HEK293 (cell line): Measurements from ENCODE around the gene EIF4B.
A peak's percentile ranks its signal among the peaks of the same experiment; 100 is the strongest.

Source experiments
- CTCF ChIA-PET: fragments of 350-600 bp; formaldehyde crosslinking; extraction: SDS; loops from one replicate; lab custom pipeline; 2021; ENCODE audit warnings: antibody characterized with exemption; lab: Yijun Ruan, JAX
- POLR2A ChIA-PET: fragments of 300-600 bp; formaldehyde crosslinking; extraction: SDS; loops from one replicate; lab custom pipeline; 2020; ENCODE audit warnings: antibody characterized with exemption, inconsistent platforms; lab: Yijun Ruan, JAX
- H3K27ac ChIP-seq: fragments of 200-500 bp; sonication (Bioruptor generic); 2 replicates; pipeline ENCODE4 v1.5.1; 2014; ENCODE audit warnings: low read depth, low read length, control low read depth, inconsistent platforms; ENCODE audit errors: extremely low read depth
- H3K36me3 ChIP-seq, 2 experiments: fragments of 200-500 bp in 1 of 2; sonication (Bioruptor generic) in 1 of 2; 1 replicate in 1 of 2; 2 replicates in 1 of 2; pipeline ENCODE4 v1.5.1; 2014 to 2017; ENCODE audit warnings: inconsistent platforms in 2 of 2, low read length in 2 of 2; ENCODE audit not compliant: control insufficient read depth in 2 of 2, insufficient read depth in 1 of 2
- H3K4me1 ChIP-seq: fragments of 200-500 bp; sonication (Bioruptor generic); 2 replicates; pipeline ENCODE4 v1.5.1; 2014; ENCODE audit warnings: mild to moderate bottlenecking, low read length, inconsistent platforms; ENCODE audit not compliant: control insufficient read depth, insufficient read depth
- H3K4me3 ChIP-seq: 2 replicates; pipeline ENCODE4 v1.5.1; 2011; ENCODE audit warnings: low read depth, mild to moderate bottlenecking, control low read depth, low read length, moderate library complexity
- H3K9me3 ChIP-seq: fragments of 200-500 bp; sonication (Bioruptor generic); 2 replicates; pipeline ENCODE4 v1.5.1; 2014; ENCODE audit warnings: low read depth, low read length, inconsistent platforms; ENCODE audit not compliant: control insufficient read depth, insufficient read depth
- GLIS1 ChIP-seq: fragments of 450-650 bp; formaldehyde crosslinking; IDR thresholded peaks from 2 replicates; pipeline ENCODE4 v1.5.1; 2016; ENCODE audit warnings: missing biosample characterization, missing genetic modification characterization
- PRDM1 ChIP-seq: fragments of 450-650 bp; formaldehyde crosslinking; IDR thresholded peaks from 2 replicates; pipeline ENCODE4; 2016; ENCODE audit warnings: missing biosample characterization, missing genetic modification characterization
- PRDM10 ChIP-seq: fragments of 450-650 bp; formaldehyde crosslinking; IDR thresholded peaks from 2 replicates; pipeline ENCODE4 v1.5.1; 2016; ENCODE audit warnings: missing biosample characterization, missing genetic modification characterization
- ZBTB10 ChIP-seq: fragments of 450-650 bp; formaldehyde crosslinking; IDR thresholded peaks from 2 replicates; pipeline ENCODE4 v1.5.1; 2016; ENCODE audit warnings: missing biosample characterization, missing genetic modification characterization
- ZBTB26 ChIP-seq: fragments of 450-650 bp; formaldehyde crosslinking; optimal IDR thresholded peaks from 2 replicates; pipeline ENCODE3; 2016; ENCODE audit warnings: missing biosample characterization, mild to moderate bottlenecking, missing genetic modification characterization
- ZIC2 ChIP-seq: fragments of 450-650 bp; formaldehyde crosslinking; IDR thresholded peaks from 2 replicates; pipeline ENCODE4 v1.5.1; 2016; ENCODE audit warnings: missing biosample characterization, missing genetic modification characterization
- ZNF645 ChIP-seq: fragments of 450-650 bp; formaldehyde crosslinking; IDR thresholded peaks from 2 replicates; pipeline ENCODE4; 2016; ENCODE audit warnings: missing biosample characterization, missing genetic modification characterization
- ZNF664 ChIP-seq: fragments of 450-650 bp; formaldehyde crosslinking; IDR thresholded peaks from 2 replicates; pipeline ENCODE4 v1.5.1; 2016; ENCODE audit warnings: missing biosample characterization, missing genetic modification characterization
- ZNF701 ChIP-seq: fragments of 450-650 bp; formaldehyde crosslinking; IDR thresholded peaks from 2 replicates; pipeline ENCODE4 v1.5.1; 2016; ENCODE audit warnings: missing biosample characterization, missing genetic modification characterization
- ZNF777 ChIP-seq: fragments of 450-650 bp; formaldehyde crosslinking; IDR thresholded peaks from 2 replicates; pipeline ENCODE4 v1.5.1; 2017; ENCODE audit warnings: missing biosample characterization, missing genetic modification characterization, borderline replicate concordance
- ZNF791 ChIP-seq: fragments of 450-650 bp; formaldehyde crosslinking; IDR thresholded peaks from 2 replicates; pipeline ENCODE4 v1.5.1; 2016; ENCODE audit warnings: missing biosample characterization, missing genetic modification characterization
- ZNF837 ChIP-seq: fragments of 450-650 bp; formaldehyde crosslinking; IDR thresholded peaks from 2 replicates; pipeline ENCODE4 v1.5.1; 2016; ENCODE audit warnings: missing biosample characterization, missing genetic modification characterization

Gene EIF4B

GRCh38 chr12:52969828-52970569 is 36.3 kb upstream of the EIF4B start (continued):
- no peak for TF ChIP-seq ZBTB26 (tag by site-specific recombination)
- no peak for TF ChIP-seq ZNF837 (tag by site-specific recombination)
- no peak for TF ChIP-seq ZNF701 (tag by site-specific recombination)
- TF ChIP-seq ZNF664 (tag by site-specific recombination) = no peak
- TF ChIP-seq ZNF645 (tag by site-specific recombination) = no peak
- no peak for TF ChIP-seq ZNF777 (tag by site-specific recombination)

- no peaks in the 10 kb centered on the region for H3K9me3 ChIP-seq
- H3K27ac ChIP-seq = no peak overlapping the region; the same call in 1 of the 2 replicates
- peak; percentile 48 for TF ChIP-seq ZIC2 (tag by site-specific recombination)
- peak; percentile 10; the same call in 1 of the 2 replicates for TF ChIP-seq GLIS1 (tag by site-specific recombination)
- TF ChIP-seq ZBTB10 (tag by site-specific recombination) = no peak
- peak; percentile 78 for TF ChIP-seq PRDM1 (tag by site-specific recombination)
- TF ChIP-seq, all 188 proteins: peak for 3
- Histone ChIP-seq H3K4me3 (no peak overlapping the region), H3K4me1 (peaks cover 4% of the 10 kb centered on the region), H3K36me3 (no peaks in the 10 kb centered on the region)
- POLR2A ChIA-PET = interaction anchor here (0.6 to 5.1 kb wide), 5 partner anchors 22 to 75 kb away, joined by 4 to 48 read pairs (median 6); partner anchors contain the start of genes KRT18 and KRT8
- CTCF ChIA-PET = interaction anchor here (0.6 to 3.2 kb wide), 10 partner anchors 10 to 757 kb away, joined by 3 to 24 read pairs (median 6); partner anchors contain the start of gene KRT8
These were observed 34.5 kb upstream of the EIF4B start for GRCh38 chr12:52971679-52972329.

- no peaks in the 10 kb centered on the region for H3K36me3 ChIP-seq
- CTCF ChIA-PET = interaction anchor here (0.8 to 13.8 kb wide), 8 partner anchors 13 to 96 kb away, joined by 3 to 316 read pairs (median 4); partner anchors contain the start of gene KRT8
- POLR2A ChIA-PET = interaction anchor here (1.4 to 5.1 kb wide), 3 partner anchors 26 to 70 kb away, joined by 7 to 48 read pairs (median 11); partner anchors contain the start of genes EIF4B, KRT18 and KRT8
- TF ChIP-seq PRDM10 (tag by site-specific recombination) (peak; percentile 92), GLIS1 (tag by site-specific recombination) (peak; percentile 77), ZNF791 (tag by site-specific recombination) (no peak)
- TF ChIP-seq, all 188 proteins: peak for 2
- H3K4me1 ChIP-seq = peaks cover under 1% of the 10 kb centered on the region
- H3K9me3 ChIP-seq = no peaks in the 10 kb centered on the region
- no peak overlapping the region for H3K4me3 ChIP-seq
- H3K27ac ChIP-seq = no peak overlapping the region
These were observed 31.1 kb upstream of the EIF4B start for GRCh38 chr12:52975204-52975603.
